ENCODE data around the gene GRB10. TPM values are rescaled to one million over a fixed set of nuclear protein-coding genes. Genes with fewer than 3 reads are reported as not detected.
A peak's percentile ranks its signal among the peaks of the same experiment; 100 is the strongest.

GRB10 gene
- total RNA-seq, 2 experiments from 2014 or later: 8.4 to 9.9 TPM

- no peak for DNase-seq
- ChIA-PET CTCF (interaction anchor here (1.2 to 1.4 kb wide), 2 partner anchors 11 to 57 kb away, joined by 3 to 5 read pairs; no protein-coding TSS in a partner anchor), POLR2A (no interaction called here)
- Mint-ChIP-seq H3K27me3 (no peaks in the 10 kb centered on the region), H3K36me3 (no peaks in the 10 kb centered on the region), H3K27ac (no peak overlapping the region), H3K4me1 (ENCODE audit: low read depth) (no peaks in the 10 kb centered on the region), H3K4me3 (no peak overlapping the region), H3K9me3 (no peaks in the 10 kb centered on the region)
- intact Hi-C loops (cut with micrococcal nuclease): no loop called here
These were observed 160.7 kb downstream of the GRB10 start for GRCh38 chr7:50621973-50622490.

DNA sequence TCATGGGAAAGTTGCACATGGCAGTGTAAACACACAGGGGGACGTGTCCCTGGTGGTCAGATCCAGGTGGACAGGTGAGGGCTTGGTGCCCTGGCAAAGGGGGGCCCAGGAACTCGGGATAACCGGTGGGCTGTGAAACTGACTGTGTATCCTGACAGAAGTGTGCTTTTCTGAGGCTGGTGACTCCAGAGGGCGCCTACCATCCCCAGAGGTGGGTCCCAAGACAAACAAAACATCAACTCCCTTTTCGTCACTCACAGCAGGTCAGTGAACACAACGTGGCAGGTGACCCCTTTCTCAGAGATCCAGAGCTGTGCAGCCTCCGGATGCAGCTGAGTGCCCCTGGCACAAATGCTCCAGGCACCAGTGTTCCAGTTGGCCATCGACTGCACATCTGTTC lies 161.5 kb downstream of the GRB10 start:
- Mint-ChIP-seq H3K27ac (no peak overlapping the region), H3K4me1 (ENCODE audit: low read depth) (no peaks in the 10 kb centered on the region), H3K27me3 (no peaks in the 10 kb centered on the region), H3K4me3 (no peak overlapping the region), H3K36me3 (no peaks in the 10 kb centered on the region), H3K9me3 (no peaks in the 10 kb centered on the region)
- POLR2A ChIA-PET: no interaction called here
- CTCF ChIA-PET: no interaction called here
- no peak for DNase-seq
- intact Hi-C loops (cut with micrococcal nuclease): no loop called here

DNA sequence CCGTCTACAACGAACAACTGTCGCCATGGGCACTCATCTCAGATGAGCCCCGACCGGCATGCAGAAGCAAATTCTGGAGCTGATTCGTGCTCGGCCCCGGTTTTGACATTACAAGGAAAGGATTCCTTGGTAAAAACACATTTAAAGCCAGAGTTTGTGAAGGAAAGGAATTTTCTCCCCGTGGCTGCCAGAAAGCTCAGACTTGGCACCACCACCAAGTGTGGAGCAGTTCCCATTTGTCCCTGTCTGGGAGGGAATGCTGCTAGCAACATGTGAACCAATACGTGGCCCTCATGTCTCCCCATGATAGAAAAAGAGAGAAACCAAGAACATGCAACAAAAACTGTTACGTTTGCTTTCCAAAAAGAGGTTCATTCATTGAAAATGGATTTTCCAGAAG lies 162.3 kb downstream of the GRB10 start:
- Mint-ChIP-seq H3K27me3 (no peaks in the 10 kb centered on the region), H3K4me3 (no peak overlapping the region), H3K9me3 (no peaks in the 10 kb centered on the region), H3K4me1 (ENCODE audit: low read depth) (no peaks in the 10 kb centered on the region), H3K27ac (no peak overlapping the region), H3K36me3 (no peaks in the 10 kb centered on the region)
- DNase-seq: no peak
- intact Hi-C loops (cut with micrococcal nuclease): no loop called here
- CTCF ChIA-PET: no interaction called here
- POLR2A ChIA-PET: no interaction called here

DNA sequence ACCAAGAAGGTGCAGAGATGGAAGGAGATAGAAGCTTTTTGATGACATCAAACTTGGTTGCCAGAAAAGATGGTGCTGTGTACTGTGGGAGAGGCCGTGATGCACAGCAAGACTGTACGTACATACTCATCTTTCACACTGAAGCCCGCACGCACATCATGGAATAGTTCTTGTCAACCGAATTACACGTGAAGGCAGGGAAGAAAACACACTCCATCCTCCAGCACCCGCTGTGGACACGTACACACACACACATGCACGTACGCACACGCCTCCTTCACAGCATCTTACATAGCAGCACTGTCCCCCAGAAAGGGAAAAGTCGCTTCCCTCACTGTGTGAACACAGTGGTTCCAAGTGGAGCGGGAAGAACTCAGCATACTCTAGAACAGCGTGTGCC lies 163.0 kb downstream of the GRB10 start:
- no peak for DNase-seq
- Mint-ChIP-seq H3K36me3 (no peaks in the 10 kb centered on the region), H3K9me3 (no peaks in the 10 kb centered on the region), H3K4me1 (ENCODE audit: low read depth) (no peaks in the 10 kb centered on the region), H3K27me3 (no peaks in the 10 kb centered on the region), H3K4me3 (no peak overlapping the region), H3K27ac (no peak overlapping the region)
- ChIA-PET POLR2A (no interaction called here), CTCF (interaction anchor here (2.6 kb wide), 1 partner anchor 14 kb away, joined by 11 read pairs; no protein-coding TSS in a partner anchor)
- intact Hi-C loops (cut with micrococcal nuclease): no loop called here

DNA sequence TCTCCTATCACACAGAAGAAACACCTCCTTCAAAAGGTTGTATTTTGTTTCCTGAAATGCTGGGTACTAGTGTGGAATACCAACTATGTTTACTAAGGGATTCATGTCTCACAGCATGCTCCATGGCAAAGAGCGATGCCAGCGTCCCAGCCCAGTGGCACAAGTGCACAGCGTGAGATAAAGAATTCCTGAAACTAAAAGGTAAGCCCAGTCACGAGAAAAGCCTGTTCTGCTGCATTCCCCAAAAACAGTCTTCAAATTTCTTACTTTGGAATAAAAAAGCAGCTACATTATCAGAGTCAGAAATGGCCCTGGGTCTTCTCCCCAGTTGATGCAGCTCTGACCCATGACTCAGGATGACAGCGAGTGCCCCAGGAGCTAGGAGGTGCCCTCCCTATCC lies 164.4 kb downstream of the GRB10 start:
- H3K27ac Mint-ChIP-seq: no peak overlapping the region
- no peaks in the 10 kb centered on the region for H3K4me1 Mint-ChIP-seq (ENCODE audit: low read depth)
- CTCF ChIA-PET: interaction anchor here (0.6 to 2.6 kb wide), 3 partner anchors 15 to 525 kb away, joined by 3 to 11 read pairs (median 3); no protein-coding TSS in a partner anchor
- intact Hi-C loops (cut with micrococcal nuclease): no loop called here
- no peak for DNase-seq
- H3K9me3 Mint-ChIP-seq: no peaks in the 10 kb centered on the region
- no peak overlapping the region for H3K4me3 Mint-ChIP-seq
- H3K27me3 Mint-ChIP-seq: no peaks in the 10 kb centered on the region
- POLR2A ChIA-PET: no interaction called here
- no peaks in the 10 kb centered on the region for H3K36me3 Mint-ChIP-seq

GRCh38 chr7:50615519-50616080 lies 167.1 kb downstream of the GRB10 start:
- ChIA-PET POLR2A (no interaction called here), CTCF (interaction anchor here (1.2 to 2.9 kb wide), 6 partner anchors 8 to 545 kb away, joined by 3 to 18 read pairs (median 9); no protein-coding TSS in a partner anchor)
- Mint-ChIP-seq H3K4me3 (no peak overlapping the region), H3K9me3 (no peaks in the 10 kb centered on the region), H3K36me3 (peaks cover 3% of the 10 kb centered on the region), H3K27ac (no peak overlapping the region), H3K27me3 (no peaks in the 10 kb centered on the region), H3K4me1 (ENCODE audit: low read depth) (peaks cover 13% of the 10 kb centered on the region)
- intact Hi-C loops (cut with micrococcal nuclease): no loop called here
- DNase-seq: no peak

GRCh38 chr7:50614721-50615518 lies 167.8 kb downstream of the GRB10 start:
- Mint-ChIP-seq H3K27me3 (no peaks in the 10 kb centered on the region), H3K9me3 (no peaks in the 10 kb centered on the region), H3K4me1 (ENCODE audit: low read depth) (peaks cover 20% of the 10 kb centered on the region), H3K27ac (no peak overlapping the region), H3K4me3 (no peak overlapping the region), H3K36me3 (peaks cover 9% of the 10 kb centered on the region)
- POLR2A ChIA-PET: no interaction called here
- CTCF ChIA-PET: interaction anchor here (0.8 to 2.9 kb wide), 6 partner anchors 14 to 546 kb away, joined by 3 to 18 read pairs (median 9); no protein-coding TSS in a partner anchor
- intact Hi-C loops (cut with micrococcal nuclease): loop anchor here (1.0 to 5.0 kb wide), 5 partner anchors 47 to 527 kb away; no protein-coding TSS in a partner anchor
- DNase-seq: no peak

DNA sequence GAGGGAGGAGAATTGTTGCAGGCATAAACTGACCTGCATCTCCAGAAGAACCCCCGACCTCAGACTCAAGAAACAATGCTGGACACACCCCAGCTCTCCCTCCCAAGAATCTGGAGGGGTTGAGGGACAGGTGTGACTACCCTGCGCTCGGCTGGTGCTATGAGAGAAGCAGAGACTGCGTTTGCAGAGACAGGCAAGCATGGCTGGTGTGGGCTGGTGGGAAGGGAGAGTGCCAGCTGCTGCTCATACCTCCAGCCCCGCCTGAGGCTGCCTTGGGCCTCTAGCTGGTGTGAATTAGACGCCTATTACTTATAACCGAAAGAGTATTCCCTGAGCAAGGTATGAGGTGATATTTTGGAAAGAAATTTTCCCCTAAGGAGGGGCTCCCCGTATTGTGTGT lies 169.2 kb downstream of the GRB10 start:
- no peaks in the 10 kb centered on the region for H3K27me3 Mint-ChIP-seq
- peaks cover 3% of the 10 kb centered on the region for H3K9me3 Mint-ChIP-seq
- H3K36me3 Mint-ChIP-seq: peaks cover 13% of the 10 kb centered on the region
- intact Hi-C loops (cut with micrococcal nuclease): loop anchor here (5.0 kb wide), 4 partner anchors 49 to 529 kb away; no protein-coding TSS in a partner anchor
- H3K27ac Mint-ChIP-seq: no peak overlapping the region
- CTCF ChIA-PET: interaction anchor here (0.6 to 1.6 kb wide), 2 partner anchors 20 to 528 kb away, joined by 6 to 8 read pairs; no protein-coding TSS in a partner anchor
- POLR2A ChIA-PET: no interaction called here
- no peak overlapping the region for H3K4me3 Mint-ChIP-seq
- no peak for DNase-seq
- peaks cover 20% of the 10 kb centered on the region for H3K4me1 Mint-ChIP-seq (ENCODE audit: low read depth)

DNA sequence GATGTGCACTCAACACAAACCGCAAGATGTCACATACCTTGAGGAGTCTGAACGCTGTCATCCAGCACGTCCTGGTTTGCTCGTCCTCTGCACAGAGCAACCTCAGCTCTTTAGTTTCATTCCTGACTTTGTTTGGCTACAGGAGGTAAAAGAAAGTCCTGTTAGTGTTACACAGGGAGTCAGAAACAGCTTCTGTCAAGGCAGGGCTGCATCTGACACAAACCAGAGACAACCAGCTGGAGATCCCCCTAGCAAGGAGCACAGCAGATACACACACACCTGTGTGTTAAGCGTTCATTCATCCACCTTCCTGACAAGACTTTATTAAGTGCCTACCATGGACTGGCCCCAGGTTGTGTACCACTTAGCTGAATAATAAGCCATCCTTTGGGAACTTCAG lies 170.0 kb downstream of the GRB10 start:
- H3K4me3 Mint-ChIP-seq: no peak overlapping the region
- peaks cover 13% of the 10 kb centered on the region for H3K36me3 Mint-ChIP-seq
- H3K27ac Mint-ChIP-seq: no peak overlapping the region
- peaks cover 3% of the 10 kb centered on the region for H3K9me3 Mint-ChIP-seq
- H3K27me3 Mint-ChIP-seq: no peaks in the 10 kb centered on the region
- ChIA-PET POLR2A (no interaction called here), CTCF (interaction anchor here (1.0 to 1.6 kb wide), 2 partner anchors 17 to 21 kb away, joined by 3 to 6 read pairs; no protein-coding TSS in a partner anchor)
- intact Hi-C loops (cut with micrococcal nuclease): loop anchor here (5.0 kb wide), 4 partner anchors 50 to 530 kb away; no protein-coding TSS in a partner anchor
- no peak for DNase-seq
- peaks cover 27% of the 10 kb centered on the region for H3K4me1 Mint-ChIP-seq (ENCODE audit: low read depth)

DNA sequence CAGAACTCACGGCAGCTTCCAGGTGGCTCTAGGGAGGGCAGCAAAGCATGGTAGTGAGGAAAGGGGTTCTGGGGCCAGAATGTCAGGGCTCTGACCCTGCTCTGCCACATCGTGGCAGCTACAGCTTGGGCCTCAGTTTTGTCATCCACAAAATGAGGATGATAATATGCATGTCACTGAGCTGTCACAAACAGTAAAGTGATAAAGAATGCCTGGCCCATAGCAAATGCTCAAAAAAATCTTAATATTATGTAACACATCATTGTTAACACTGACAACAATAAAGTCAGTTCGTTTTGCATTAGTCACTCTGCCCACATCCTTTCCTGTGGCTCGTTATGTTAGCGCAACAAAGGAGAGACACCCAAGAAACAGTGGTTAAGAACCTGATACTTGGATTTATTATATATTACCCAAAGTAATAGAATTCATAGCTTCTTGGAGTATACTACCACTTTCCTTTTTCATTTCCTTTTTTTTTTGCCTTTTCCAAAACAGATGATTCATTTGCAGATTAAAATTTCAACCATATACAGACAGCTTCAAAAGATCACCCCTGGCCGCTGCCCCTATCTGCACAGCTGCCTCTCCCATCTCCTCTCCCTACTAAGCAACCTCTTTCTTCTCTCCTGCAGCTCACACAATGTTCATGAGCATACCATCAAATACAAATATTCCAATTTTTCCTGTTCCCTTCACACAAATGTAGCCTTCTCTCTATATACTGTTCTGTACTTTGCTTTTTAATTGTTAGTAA lies 172.0 kb downstream of the GRB10 start:
- DNase-seq: peak; percentile 71
- no peak overlapping the region for H3K4me3 Mint-ChIP-seq
- peaks cover 3% of the 10 kb centered on the region for H3K9me3 Mint-ChIP-seq
- ChIA-PET POLR2A (no interaction called here), CTCF (interaction anchor here (0.9 kb wide), 1 partner anchor 22 kb away, joined by 4 read pairs; no protein-coding TSS in a partner anchor)
- peaks cover 30% of the 10 kb centered on the region for H3K4me1 Mint-ChIP-seq (ENCODE audit: low read depth)
- H3K27me3 Mint-ChIP-seq: no peaks in the 10 kb centered on the region
- intact Hi-C loops (cut with micrococcal nuclease): loop anchor here (1.0 to 5.0 kb wide), 6 partner anchors 52 to 532 kb away; partner anchors contain the start of gene FIGNL1
- H3K36me3 Mint-ChIP-seq: peaks cover 17% of the 10 kb centered on the region
- H3K27ac Mint-ChIP-seq: no peak overlapping the region

- POLR2A ChIA-PET: no interaction called here
- Mint-ChIP-seq H3K4me1 (ENCODE audit: low read depth) (peaks cover 30% of the 10 kb centered on the region), H3K9me3 (peaks cover 3% of the 10 kb centered on the region), H3K36me3 (peaks cover 17% of the 10 kb centered on the region), H3K4me3 (no peak overlapping the region), H3K27me3 (no peaks in the 10 kb centered on the region), H3K27ac (no peak overlapping the region)
- no peak for DNase-seq
- intact Hi-C loops (cut with micrococcal nuclease): loop anchor here (1.0 kb wide), 1 partner anchor 13 kb away; no protein-coding TSS in a partner anchor
- CTCF ChIA-PET: interaction anchor here (1.4 to 2.8 kb wide), 3 partner anchors 8 to 140 kb away, joined by 3 to 8 read pairs (median 5); no protein-coding TSS in a partner anchor
These were observed 174.3 kb downstream of the GRB10 start for GRCh38 chr7:50608196-50608906.
